HG03378 (cell line): ENCODE measurements around the gene CTAGE1.
"Not testable (repeated sequence)": the region's sequence is repeated elsewhere in the genome, so short reads cannot be mapped to it uniquely, and the experiment has no call there.

ENCODE experiments used
- ATAC-seq: cut with Tn5 transposase; IDR thresholded peaks from one replicate; pipeline ENCODE4 v1.9.1; 2021; ENCODE audit warnings: mild to moderate bottlenecking, moderate library complexity; ENCODE audit not compliant: unreplicated experiment

CTAGE1 gene

DNA sequence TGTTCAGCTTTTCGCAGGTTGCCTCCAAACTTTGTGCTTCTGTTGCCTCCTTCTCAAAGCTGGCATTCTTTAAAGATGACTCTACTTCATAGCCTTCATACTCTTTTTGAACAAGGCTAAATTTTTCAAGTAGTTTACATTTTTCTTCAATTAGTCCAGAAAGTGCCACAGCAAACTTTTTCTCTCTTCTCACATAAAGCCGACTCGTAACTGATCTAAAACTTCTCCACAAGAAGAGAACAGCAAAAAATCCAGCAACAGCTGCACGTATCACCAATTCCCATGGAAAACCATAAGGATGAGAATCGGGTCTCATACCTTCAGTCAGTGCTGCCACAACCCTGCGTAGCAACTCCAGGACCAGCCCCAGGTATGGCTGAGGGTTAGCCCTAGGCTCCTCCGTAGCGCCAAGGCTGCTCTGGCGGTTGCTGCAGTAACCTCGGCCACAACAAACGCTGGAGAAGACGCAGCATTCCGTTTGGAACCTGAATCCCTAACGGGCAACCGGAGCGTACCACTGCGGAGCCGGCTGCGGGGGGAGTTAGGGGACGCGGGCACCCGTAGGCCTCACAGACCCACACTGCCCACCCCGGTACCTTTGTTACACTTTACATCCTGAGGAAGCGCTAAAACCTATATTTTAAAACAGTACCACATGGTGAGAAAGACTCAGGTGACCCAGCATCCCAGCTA lies at the start of gene CTAGE1:
Gene CTAGE1, minus strand, starts transcription at position 420 of the 693 bp plus-strand sequence. Its CDS starts 104 bp downstream, at position 316.
- ATAC-seq: no peak

DNA sequence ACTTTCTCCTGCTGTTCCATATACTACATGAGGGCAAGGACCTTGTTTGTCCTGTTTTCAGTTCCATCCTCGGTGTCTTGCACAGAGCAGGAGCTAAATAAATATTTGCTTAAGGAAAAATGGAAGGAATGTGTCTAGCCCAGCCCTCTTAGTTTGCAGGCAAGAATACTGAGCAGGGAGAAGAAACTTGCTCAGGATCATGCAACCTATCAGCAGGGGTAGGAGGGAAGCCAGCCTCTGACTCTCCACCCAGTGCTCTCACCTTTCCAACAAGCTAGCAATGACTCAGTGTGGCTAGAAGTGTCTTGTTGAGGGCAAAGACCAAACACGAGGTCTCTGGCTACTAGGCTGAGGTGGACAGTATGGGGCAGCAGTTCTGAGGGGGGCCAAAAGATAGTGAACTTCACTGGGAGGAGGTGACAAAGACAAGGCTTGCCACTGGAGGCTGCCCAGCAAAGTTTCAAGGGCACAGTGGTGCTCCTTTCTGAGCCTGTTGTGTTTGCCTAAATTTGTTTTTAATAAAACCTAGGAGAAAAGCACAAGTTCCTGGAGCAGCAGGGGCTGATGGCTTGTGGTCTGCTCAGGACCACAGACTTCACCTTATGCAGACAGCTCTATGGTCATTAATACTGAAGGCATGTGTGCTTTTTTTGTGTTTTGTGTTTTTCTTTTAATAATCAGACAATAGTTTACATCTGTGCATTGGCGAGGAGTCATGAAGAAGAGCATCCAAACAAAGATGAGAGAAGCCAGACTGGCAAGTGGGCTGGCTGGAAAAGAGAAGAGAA lies 49.1 kb upstream of the CTAGE1 start:
- no peak for ATAC-seq

DNA sequence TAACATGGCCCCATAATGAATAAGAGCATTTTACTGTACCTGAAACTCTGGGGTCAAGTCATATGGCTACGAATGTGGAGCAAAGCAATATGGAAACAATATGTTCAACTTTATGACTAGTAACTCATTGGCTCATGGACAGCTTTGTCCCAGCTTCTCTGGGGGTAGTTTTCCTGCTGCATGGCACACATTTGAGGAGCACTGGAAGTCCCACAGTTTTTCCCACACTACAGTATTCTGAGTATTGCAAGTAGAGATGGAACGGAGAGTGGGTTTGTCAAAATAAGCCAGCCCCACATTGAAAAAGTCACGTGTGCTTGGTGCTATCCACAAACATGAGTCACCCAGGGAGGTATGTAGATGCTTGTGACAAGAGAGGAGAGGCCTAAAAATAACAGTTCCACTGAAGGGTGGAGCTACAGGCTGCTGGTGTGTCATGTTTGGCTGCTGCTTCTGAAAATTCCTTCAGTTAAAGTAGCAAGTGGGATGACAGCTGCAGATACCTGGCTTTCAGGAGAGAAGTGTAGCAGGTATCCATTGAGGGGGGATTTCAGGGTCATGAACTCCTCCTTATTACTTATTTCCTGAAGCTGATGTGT lies 48.2 kb upstream of the CTAGE1 start:
- ATAC-seq: no peak

DNA sequence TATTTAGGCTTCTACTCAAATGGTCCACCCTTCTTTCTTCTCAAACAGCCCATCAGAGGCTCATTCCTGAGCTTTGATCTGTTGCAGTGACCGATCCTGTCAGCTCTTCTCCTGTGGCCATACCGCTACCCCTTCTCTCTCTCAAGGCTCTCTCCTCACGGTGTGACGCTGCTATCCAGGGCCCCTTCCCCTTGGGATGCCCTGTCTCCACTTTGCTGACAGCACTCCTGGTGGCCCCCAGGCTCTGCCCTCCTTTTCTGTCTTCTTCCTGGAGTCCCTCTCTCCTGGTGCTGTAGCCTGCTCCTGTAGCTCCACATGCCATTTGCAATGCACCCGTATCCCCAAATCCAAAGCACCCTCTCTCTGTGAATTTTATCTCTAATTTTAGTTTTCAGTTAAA lies 45.4 kb upstream of the CTAGE1 start:
- ATAC-seq: no peak

GRCh38 chr18:22459491-22459890 lies 41.8 kb upstream of the CTAGE1 start:
- no peak for ATAC-seq

GRCh38 chr18:22457524-22457923 lies 39.8 kb upstream of the CTAGE1 start:
- no peak for ATAC-seq

DNA sequence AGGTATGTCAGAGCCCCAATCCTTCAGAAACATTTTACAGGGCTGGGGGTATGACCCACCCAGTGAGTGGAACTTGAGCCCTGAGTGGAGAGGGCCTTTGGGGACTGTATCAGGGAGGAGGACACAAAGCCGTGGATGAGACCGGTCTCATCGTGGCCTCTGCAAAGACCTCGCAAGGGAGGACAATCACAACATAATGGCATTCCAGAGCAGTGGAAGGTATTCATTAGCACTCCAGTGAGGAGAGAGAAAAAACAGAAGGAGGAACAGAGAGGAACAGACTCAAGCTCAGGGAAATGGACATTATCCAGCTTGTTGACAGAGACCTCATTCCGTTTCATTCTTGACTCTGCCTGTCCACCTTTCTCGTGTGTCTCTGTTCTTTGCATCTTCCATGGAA lies 38.8 kb upstream of the CTAGE1 start:
- no peak for ATAC-seq

DNA sequence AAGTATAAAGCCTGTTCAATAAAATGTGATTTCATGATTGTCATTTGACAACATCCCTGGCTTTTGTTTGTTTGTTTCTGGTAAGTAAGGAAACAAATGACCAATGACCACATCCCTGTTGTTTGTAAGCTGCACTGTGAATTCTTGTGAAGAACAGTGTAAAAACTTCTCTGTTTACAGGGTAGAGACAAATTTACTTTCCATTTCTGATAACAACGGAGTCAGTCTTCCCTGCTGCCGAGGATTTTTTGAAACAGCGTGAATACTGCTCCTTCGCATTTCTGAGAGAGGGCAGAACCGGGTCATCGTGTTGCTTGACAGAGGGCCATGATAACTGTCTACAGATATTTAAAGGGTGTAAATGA lies 38.4 kb upstream of the CTAGE1 start:
- ATAC-seq: no peak

DNA sequence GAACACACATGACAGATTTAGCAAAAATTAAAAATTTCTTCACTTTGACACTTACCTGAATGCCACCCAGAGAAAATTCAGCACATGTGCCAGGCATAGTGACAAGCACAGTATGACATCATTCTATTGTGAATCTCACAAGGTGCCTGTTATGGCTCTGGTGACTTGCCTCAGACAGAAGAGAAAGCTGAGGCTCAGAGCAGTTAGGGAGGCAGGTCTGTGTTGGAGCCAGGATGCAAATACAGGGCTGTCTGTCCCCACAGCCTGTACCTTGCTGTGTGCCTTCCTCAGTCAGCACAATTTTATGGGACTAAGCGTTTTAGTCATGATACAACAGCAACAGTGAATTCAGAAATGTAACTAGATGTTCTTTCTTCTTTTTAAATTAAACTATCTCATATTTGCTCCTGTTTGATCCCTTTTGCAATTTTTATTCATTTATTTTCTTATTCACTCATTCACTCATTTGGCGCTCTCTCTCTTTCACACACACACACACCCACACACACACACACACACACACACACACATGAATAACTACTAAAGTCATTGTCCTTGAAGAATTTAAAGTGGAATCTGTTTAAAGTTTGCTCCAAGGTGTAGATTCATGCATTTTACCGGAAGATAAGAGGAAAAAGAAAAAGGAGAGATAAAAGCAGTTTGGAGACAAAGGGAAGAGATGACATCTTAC lies 37.9 kb upstream of the CTAGE1 start:
- no peak for ATAC-seq

GRCh38 chr18:22453315-22453714 lies 35.6 kb upstream of the CTAGE1 start:
- no peak for ATAC-seq

- ATAC-seq: no peak
These were observed 34.5 kb upstream of the CTAGE1 start for GRCh38 chr18:22452226-22452668.

DNA sequence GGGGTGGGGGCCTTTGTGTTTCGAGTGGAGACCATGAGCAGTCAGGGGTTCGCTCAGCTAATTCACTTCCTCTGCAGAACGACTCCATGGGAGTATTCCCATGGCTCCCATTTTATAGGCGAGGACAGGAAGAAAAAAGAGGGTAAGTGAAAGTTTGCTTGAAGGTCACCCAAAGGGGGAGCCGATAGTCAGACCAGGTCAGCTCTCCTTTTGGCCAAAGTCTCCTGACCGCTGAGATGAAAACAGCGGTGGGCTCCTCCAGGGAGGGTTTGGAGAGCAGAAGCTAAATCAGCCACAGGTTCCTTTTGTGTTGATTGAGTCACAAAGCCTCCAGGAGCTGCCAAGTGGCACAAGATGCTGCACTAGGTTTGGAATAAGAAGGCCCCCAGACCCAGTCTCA lies 34.1 kb upstream of the CTAGE1 start:
- no peak for ATAC-seq

DNA sequence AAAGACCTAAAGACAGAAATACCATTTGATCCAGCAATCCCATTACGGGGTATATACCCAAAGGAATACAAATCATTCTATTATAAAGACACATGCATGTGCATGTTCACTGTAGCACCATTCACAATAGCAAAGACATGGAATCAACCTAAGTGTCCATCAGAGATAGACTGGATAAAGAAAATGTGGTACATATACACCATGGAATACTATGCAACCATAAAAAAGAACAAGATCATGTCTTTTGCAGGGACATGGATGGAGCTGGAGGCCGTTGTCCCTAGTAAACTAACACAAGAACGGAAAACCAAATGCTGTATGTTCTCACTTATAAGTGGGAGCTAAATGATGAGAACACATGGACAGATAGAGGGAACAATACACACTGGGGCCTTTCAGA lies 33.1 kb upstream of the CTAGE1 start:
- not testable (repeated sequence) for ATAC-seq

- ATAC-seq: not testable (repeated sequence)
These were observed 32.6 kb upstream of the CTAGE1 start for GRCh38 chr18:22450318-22450717.

- ATAC-seq: not testable (repeated sequence)
These were observed 32.0 kb upstream of the CTAGE1 start for GRCh38 chr18:22449753-22450152.

DNA sequence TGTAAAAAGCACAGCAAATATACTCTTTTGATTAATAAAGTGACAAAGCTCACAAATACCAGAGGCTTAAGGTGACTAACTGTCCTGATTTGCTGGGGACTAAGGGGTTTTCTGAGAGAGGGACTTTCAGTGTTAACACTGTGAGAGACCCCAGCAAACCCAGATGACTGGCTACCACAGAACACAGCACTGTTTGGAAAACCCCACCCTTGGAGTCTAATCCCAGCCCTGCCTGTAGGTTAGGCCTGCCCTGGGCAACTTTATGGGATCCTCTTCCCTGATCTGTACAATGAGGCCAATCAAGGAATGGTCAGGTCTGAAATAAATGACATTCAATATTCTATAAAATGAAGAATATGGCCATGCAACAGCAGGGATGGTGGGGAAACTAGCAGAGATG lies 30.5 kb upstream of the CTAGE1 start:
- ATAC-seq: no peak

GRCh38 chr18:22447792-22448191 lies 30.1 kb upstream of the CTAGE1 start:
- no peak for ATAC-seq

GRCh38 chr18:22446911-22447310 lies 29.2 kb upstream of the CTAGE1 start:
- no peak for ATAC-seq

- no peak for ATAC-seq
These were observed 28.6 kb upstream of the CTAGE1 start for GRCh38 chr18:22446325-22446724.

DNA sequence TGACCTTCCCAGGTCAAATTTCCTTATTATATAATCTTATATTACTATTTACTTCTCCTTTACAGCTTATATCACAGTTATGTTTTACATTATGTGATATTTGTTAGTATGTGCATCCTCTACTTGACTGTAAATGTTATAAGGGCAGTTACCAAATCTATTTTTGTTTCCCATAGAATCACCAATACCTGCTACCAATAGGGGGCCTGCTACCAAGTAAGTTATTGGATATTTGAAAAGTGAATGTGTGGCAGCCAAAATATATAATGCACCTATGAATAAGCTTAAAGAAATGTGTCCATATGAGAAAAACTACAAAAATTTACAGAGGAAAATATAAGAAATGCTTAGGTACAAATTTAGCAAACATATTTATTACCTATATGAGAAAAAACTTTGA lies 23.9 kb upstream of the CTAGE1 start:
- ATAC-seq: no peak

- ATAC-seq: no peak
These were observed 21.7 kb upstream of the CTAGE1 start for GRCh38 chr18:22439447-22439846.
